HG03097 (cell line): ENCODE data around the gene SOX13.

Source experiments
- ATAC-seq: cut with Tn5 transposase; IDR thresholded peaks from one replicate; pipeline ENCODE4 v1.9.1; 2021; ENCODE audit not compliant: unreplicated experiment, low FRiP score

Gene SOX13

GRCh38 chr1:204128464-204128963 is 55.6 kb downstream of the SOX13 start:
- ATAC-seq, result no peak

- no peak for ATAC-seq
Observed at GRCh38 chr1:204128964-204129896, 56.3 kb downstream of the SOX13 start.

GRCh38 chr1:204130178-204130577 is 57.3 kb downstream of the SOX13 start:
- no peak for ATAC-seq

GRCh38 chr1:204130981-204131892 is 58.3 kb downstream of the SOX13 start:
- ATAC-seq, result no peak

GRCh38 chr1:204131978-204132377 is 59.1 kb downstream of the SOX13 start:
- ATAC-seq, result no peak

GRCh38 chr1:204132718-204133117 is 59.8 kb downstream of the SOX13 start:
- ATAC-seq, result no peak

- ATAC-seq, result no peak
Observed at GRCh38 chr1:204134103-204134502, 61.2 kb downstream of the SOX13 start.

- no peak for ATAC-seq
Observed at GRCh38 chr1:204136814-204137213, 63.9 kb downstream of the SOX13 start.

- no peak for ATAC-seq
Observed at GRCh38 chr1:204139088-204139487, 66.2 kb downstream of the SOX13 start.

GRCh38 chr1:204139952-204140351 is 67.0 kb downstream of the SOX13 start:
- no peak for ATAC-seq

GRCh38 chr1:204141131-204141530 is 68.2 kb downstream of the SOX13 start:
- ATAC-seq, result no peak

- ATAC-seq, result no peak
Observed at GRCh38 chr1:204142032-204142974, 69.4 kb downstream of the SOX13 start.

GRCh38 chr1:204143276-204144041 is 70.5 kb downstream of the SOX13 start:
- no peak for ATAC-seq

GRCh38 chr1:204145033-204145504 is 72.2 kb downstream of the SOX13 start:
- ATAC-seq, result no peak

- no peak for ATAC-seq
Observed at GRCh38 chr1:204146309-204146708, 73.4 kb downstream of the SOX13 start.

- ATAC-seq, result no peak
Observed at GRCh38 chr1:204146965-204147364, 74.0 kb downstream of the SOX13 start.

- ATAC-seq, result no peak
Observed at GRCh38 chr1:204147406-204148383, 74.8 kb downstream of the SOX13 start.

- no peak for ATAC-seq
Observed at GRCh38 chr1:204149107-204149506, 76.2 kb downstream of the SOX13 start.
